Measurements from ENCODE around the gene CARM1. TPM values are rescaled to one million over a fixed set of nuclear protein-coding genes. Genes with fewer than 3 reads are reported as not detected.

The CARM1 gene
- total and polyA plus RNA-seq, 2 experiments from 2014 or later = 43.3 to 118 TPM

GRCh38 chr19:10966809-10967208 is 95.5 kb downstream of the CARM1 start (continued):
- TF ChIP-seq, protein P1, sequence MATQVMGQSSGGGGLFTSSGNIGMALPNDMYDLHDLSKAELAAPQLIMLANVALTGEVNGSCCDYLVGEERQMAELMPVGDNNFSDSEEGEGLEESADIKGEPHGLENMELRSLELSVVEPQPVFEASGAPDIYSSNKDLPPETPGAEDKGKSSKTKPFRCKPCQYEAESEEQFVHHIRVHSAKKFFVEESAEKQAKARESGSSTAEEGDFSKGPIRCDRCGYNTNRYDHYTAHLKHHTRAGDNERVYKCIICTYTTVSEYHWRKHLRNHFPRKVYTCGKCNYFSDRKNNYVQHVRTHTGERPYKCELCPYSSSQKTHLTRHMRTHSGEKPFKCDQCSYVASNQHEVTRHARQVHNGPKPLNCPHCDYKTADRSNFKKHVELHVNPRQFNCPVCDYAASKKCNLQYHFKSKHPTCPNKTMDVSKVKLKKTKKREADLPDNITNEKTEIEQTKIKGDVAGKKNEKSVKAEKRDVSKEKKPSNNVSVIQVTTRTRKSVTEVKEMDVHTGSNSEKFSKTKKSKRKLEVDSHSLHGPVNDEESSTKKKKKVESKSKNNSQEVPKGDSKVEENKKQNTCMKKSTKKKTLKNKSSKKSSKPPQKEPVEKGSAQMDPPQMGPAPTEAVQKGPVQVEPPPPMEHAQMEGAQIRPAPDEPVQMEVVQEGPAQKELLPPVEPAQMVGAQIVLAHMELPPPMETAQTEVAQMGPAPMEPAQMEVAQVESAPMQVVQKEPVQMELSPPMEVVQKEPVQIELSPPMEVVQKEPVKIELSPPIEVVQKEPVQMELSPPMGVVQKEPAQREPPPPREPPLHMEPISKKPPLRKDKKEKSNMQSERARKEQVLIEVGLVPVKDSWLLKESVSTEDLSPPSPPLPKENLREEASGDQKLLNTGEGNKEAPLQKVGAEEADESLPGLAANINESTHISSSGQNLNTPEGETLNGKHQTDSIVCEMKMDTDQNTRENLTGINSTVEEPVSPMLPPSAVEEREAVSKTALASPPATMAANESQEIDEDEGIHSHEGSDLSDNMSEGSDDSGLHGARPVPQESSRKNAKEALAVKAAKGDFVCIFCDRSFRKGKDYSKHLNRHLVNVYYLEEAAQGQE (IDR thresholded peaks at IDR 0.05; ENCODE audit: unreplicated experiment) = no peak
- no peak for TF ChIP-seq STAT1 (IDR thresholded peaks at IDR 0.05; ENCODE audit: unreplicated experiment)
- no peak for TF ChIP-seq EZH2phosphoT487 (IDR thresholded peaks at IDR 0.05; ENCODE audit: unreplicated experiment)

GRCh38 chr19:10968527-10969135 is 97.3 kb downstream of the CARM1 start:
- H3K79me2 ChIP-seq (replicated peaks; ENCODE audit: insufficient read depth) = peaks cover 100% of the 10 kb centered on the region
- peaks cover 48% of the 10 kb centered on the region for H4K20me1 ChIP-seq (replicated peaks; ENCODE audit: insufficient read depth)
- no peaks in the 10 kb centered on the region for H3K9me2 ChIP-seq (ENCODE audit: insufficient read depth)
- 0 out of 2 replicates have a peak, but pooled peaks cover 4% of the 10 kb centered on the region for H3F3A ChIP-seq (replicated peaks; ENCODE audit: low read depth)
- peaks cover 6% of the 10 kb centered on the region for H3K27me3 Mint-ChIP-seq (ENCODE audit: insufficient read depth, low read depth, poor library complexity)
- H3K9me3 Mint-ChIP-seq = peaks cover under 1% of the 10 kb centered on the region; the same call in 2 of the 3 replicates
- no peaks in the 10 kb centered on the region; the same call in 1 of the 2 replicates for H3K36me3 ChIP-seq (ENCODE audit: insufficient read depth)
- peak overlapping the region; percentile 44 for H3K27ac Mint-ChIP-seq
- no peaks in the 10 kb centered on the region for H3K27me3 ChIP-seq (ENCODE audit: insufficient read depth)
- no peak overlapping the region for H3K4me3 ChIP-seq
- peaks cover 15% of the 10 kb centered on the region; the same call in 1 of the 2 replicates for H3K4me1 ChIP-seq (ENCODE audit: insufficient read depth)
- ATAC-seq (peak; percentile 19; the same call in 1 of the 3 replicates), DNase-seq (ENCODE audit: low spot score) (no peak)
- no peak overlapping the region for H3K4me2 ChIP-seq
- H3K36me3 Mint-ChIP-seq (ENCODE audit: low read depth) = peaks cover 36% of the 10 kb centered on the region
- H3K4me3 Mint-ChIP-seq = no peak overlapping the region
- no peak overlapping the region for H2AFZ ChIP-seq
- peaks cover 34% of the 10 kb centered on the region for H3K4me1 Mint-ChIP-seq
- peak overlapping the region; percentile 84 for H3K27ac ChIP-seq (ENCODE audit: low read depth)
- TF ChIP-seq ZNF331 (CRISPR knock-in tag; IDR thresholded peaks at IDR 0.05; ENCODE audit: low read depth) (no peak), ZNF114 (CRISPR knock-in tag; IDR thresholded peaks at IDR 0.05) (no peak), POLR2AphosphoS5 (IDR thresholded peaks at IDR 0.05; ENCODE audit: low read depth) (no peak), EZH2 (IDR thresholded peaks at IDR 0.05; ENCODE audit: low read depth, unreplicated experiment) (no peak), STAT1 (IDR thresholded peaks at IDR 0.05; ENCODE audit: unreplicated experiment) (no peak), ZNF462 (CRISPR knock-in tag; IDR thresholded peaks at IDR 0.05) (no peak), JUNB (IDR thresholded peaks at IDR 0.05; ENCODE audit: unreplicated experiment) (no peak), EZH2phosphoT487 (IDR thresholded peaks at IDR 0.05; ENCODE audit: unreplicated experiment) (no peak)
- TF ChIP-seq, protein P1 (IDR thresholded peaks at IDR 0.05; ENCODE audit: unreplicated experiment) = no peak
